Stimulated activated CD4-positive, alpha-beta T cell treated with anti-CD3 and anti-CD28 coated beads, Interleukin-15, amount 100 ng/mL, for 24 hours (primary cell): ENCODE measurements around the gene DNAH3.

Source experiments
- DNase-seq: peaks from one replicate; pipeline ENCODE4 v3.0.0-alpha.2; 2020

The DNAH3 gene

DNA sequence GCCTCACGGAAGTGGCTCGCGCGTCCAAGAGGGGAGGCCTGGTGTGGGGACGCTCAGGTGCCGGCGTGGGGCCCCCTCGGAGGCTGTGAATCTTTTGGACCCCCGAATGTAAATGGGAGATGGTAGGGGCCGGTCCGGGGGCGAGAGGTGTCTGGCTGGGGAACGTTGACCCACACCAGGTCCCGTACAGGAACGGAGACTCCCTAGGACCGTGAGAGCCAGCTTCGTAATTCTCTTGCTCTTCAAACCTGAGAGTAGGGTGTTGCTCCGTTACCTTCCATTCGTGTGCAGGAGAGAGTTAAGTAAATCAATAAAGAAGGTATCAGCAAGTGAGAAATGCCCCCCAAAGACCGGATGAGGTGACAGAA lies 249.6 kb downstream of the DNAH3 start:
- DNase-seq, result no peak

DNA sequence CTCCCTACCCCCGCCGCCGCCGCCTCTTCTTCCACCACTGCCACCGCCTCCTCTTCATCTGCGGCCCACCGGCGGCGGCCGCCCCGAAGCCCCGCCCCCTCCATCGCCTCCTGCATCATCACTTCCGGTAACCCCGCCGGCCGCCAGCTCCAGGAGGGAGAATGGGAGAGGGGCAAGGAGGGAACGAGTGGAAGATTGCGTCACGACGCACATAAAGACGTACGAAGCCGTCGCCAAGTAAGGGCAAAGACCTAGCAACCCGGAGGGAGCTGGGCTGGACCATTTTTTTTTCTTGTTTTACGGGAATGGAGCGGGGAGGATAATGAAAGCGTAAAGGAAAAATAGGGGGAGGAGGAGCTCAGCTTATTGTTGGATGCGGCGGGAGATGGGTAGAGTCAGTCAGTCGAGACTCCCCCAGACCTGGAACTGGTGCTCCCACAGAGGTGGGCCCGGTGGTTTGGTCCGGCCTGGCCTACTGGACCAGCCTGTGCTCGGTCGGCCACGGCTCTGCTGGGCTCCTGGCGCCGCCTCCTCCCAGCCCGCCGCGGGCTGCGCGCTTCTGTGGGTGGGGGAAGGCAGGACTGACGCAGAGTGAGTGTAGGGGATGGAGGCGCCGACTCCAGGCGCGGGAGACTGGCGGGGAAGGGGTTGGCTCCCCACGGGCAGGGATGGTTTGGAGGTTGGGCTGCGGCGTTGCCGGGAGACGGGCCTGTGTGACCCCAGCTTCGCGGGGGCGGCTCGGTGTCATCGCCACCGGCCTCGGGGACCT lies 250.2 kb downstream of the DNAH3 start, which contains the start of the genes DCUN1D3 and LYRM1:
TSS of gene DCUN1D3 (minus strand) at position 60 of the 769 bp plus-strand sequence. CDS start 37,820 bp downstream, outside the sequence.
TSS of gene LYRM1 (plus strand) at position 473 of the 769 bp plus-strand sequence. CDS start 14,785 bp downstream, outside the sequence.
- DNase-seq, result peak; percentile 95

DNA sequence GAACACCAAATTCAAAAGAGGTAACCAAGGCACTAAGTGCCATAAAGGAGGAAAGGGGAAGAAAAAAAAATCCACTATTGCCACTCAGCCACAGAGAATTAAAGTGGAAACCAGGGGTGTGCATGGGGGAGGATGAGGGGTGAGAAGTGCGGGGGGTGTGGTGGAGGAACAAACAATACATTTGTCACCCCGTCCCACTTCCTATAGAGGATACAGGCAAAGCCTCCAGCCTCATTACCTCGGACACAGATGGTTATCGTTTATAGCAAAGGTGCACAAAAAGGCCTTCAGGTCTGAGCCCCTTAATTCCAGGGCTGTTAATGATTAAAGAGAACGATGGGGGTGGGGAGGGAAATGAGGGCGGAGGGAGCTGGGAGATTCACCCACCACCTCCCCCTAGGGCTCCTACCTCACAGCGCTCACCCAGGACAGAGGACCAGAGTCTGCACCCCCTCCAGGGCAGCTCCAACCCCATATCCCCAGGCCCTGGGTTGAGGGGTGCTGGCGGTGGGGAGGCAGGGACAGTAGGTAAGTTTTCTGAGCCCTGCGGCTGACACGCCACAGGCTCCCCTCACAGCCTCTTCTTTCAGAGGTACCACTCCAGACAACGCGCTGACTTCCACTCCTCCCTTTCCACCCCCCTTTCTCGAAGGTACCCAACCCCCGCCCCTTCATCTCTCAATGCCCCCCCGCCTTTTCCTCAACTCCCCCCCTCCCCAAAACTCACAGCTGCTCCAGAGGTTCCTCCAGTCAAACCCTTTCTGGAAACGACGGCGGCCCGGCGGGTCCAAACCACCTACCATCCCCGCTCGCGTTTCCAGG lies 251.0 kb downstream of the DNAH3 start:
- DNase-seq, result no peak

DNA sequence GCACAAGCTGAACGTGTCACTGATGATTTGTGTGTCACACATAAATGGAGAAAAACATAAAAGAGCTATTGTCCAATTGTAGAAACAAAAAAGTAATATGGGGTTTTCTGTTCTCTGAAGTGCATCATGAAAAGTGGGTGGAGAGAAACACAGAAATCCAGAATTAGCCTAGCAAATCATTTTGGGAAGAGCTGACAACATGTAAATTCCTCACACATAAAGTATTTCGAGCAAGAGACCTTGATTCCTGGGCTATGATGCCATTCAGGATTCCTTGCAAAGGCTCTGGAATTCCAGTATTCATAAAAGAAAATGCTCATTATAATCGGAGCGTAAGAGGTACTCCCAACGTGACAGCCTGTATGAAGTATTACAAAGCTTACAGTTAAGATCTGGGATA lies 251.6 kb downstream of the DNAH3 start:
- DNase-seq, result no peak

DNA sequence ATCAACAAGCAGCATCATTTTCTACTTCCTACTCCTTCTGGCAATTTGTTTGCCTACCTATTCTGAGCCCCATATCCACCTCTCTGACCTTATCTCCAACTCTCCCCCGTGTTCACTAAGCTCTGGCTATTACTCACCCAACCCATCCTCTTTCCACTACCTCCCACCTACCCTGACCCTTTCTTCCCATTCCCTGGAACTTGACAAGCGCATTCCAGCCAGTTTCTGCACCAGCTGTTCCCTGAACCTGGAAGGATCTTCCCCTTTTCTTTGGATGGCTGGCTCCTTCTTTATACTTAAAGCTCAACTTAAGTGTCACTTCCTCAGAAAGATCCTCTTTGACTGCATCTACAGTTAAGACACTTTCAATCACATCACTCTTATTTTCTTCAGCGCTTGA lies 252.7 kb downstream of the DNAH3 start:
- no peak for DNase-seq

DNA sequence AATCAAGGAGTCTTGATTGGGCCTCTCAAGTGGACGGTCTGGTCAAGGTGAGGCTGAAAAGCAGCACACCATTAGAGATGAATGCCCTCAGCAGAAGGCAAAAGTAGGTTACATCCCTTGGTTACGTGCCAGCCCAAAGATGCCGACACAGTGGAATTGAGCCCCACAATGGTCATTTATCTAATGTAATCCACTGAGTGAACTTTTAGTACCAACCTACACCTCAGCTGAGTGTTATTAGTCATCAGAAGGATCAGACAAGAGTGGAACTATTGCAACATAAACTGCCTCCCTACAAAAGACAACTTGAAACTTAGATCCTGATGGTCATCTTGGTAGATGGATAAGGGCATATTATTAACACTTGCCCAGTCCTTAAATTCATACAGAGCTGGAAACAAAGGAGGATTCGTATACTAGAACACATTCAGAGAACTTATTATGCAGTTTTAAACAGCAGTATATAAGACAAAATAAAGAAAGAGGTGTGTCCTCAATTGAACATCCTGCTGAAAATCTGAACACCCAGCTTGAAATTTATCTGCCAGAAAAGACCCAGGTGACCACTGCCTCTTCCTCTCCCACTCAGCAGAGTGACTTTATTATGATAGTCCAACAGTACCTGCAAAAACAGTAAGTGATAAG lies 253.3 kb downstream of the DNAH3 start:
- DNase-seq, result no peak

DNA sequence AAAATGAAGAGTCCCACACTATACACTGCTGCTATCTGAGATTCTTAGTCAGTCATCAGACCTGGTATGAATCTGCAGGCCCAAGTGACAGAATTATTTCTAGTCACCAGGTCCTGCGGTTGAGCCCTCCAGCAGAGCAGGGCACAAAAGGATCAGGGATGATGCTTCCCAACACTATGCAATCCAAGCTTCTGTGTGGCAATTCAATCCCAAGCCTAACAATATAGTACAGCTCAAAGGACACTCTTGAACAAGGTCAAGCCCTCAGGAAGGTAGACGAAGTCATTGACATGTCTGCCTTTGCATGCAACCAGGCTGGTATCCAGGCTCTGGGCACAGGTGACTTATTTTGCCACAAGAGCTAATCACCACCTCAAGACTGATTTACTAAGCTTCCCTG lies 256.3 kb downstream of the DNAH3 start:
- DNase-seq, result no peak

DNA sequence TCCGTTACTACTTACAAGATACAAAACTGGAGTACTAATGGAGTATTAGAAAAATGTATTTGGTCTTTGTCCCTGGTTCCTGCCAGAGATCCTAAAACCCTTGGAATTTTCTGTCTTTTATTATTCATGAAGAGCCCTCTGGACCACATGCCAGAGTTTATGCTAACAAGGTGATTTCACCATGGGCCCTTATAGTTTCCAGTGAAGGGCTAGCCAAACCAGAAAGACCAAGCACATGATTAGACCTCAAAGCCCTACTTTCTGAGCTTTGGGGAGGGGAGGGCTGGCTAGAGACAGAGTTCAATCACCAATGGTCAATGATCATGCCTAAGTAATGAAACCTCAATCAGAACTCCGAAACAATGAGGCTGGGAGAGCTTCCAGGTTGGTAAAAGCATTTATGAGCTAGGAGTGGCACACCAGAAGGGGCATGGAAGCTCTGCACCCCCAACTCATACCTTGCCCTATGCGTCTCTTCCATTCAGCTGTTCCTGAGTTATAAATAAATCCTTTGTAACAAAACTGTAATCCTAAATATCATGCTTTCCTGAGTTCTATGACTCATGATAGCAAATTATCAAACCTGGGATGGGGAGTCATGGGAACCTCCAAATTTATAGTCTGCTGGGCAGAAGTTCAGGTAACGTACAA lies 260.9 kb downstream of the DNAH3 start:
- no peak for DNase-seq

DNA sequence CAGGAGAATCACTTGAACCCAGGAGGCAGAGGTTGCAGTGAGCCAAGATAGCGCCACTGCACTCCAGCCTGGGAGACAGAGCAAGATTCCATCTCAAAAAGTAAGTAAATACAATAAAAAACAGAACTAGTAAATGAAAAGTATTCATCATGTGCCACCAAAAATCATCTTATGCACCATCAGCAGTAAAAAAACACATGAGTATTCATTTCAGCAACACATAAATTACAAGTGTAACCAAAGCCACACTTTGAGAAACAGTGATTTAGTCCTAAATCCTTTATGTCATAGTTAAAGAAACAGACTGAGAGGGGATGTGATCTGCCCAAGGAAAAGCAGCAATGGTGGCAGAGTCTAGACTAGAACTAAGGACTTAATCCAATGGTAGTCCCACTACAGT lies 263.4 kb downstream of the DNAH3 start:
- DNase-seq, result no peak

DNA sequence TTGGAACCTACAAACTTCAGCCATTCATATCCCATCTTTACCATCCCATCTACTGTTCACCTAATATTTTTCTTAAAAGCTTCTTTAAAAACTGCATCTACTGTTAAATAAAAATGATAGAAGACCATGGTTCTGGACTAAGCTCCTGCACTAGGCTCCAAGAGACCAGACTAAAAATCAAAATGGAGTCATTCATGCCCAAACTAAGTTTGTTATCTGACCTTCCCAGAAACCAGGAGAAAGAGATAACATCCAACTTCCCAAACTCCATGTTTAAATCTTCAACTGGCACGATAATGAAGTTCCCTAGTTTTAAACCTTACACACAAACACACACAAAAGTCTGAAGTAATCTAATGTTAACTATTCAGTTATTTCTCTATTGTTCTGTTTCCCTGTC lies 264.3 kb downstream of the DNAH3 start:
- no peak for DNase-seq

DNA sequence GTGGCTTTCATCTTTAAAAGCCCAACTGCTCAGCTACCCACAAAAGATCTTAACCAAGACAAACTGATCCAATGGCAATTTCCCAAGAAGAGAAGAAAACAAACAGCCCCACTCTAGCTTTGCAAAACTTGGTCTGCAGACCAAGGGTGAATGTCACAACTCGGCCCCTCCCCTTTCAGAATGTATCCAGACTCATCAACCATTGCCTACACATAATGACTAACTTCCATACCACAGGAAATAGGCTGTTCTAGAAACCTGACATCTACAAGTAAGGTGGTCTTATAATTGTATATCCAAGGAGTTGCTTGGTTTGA lies 266.4 kb downstream of the DNAH3 start:
- DNase-seq, result peak; percentile 47

DNA sequence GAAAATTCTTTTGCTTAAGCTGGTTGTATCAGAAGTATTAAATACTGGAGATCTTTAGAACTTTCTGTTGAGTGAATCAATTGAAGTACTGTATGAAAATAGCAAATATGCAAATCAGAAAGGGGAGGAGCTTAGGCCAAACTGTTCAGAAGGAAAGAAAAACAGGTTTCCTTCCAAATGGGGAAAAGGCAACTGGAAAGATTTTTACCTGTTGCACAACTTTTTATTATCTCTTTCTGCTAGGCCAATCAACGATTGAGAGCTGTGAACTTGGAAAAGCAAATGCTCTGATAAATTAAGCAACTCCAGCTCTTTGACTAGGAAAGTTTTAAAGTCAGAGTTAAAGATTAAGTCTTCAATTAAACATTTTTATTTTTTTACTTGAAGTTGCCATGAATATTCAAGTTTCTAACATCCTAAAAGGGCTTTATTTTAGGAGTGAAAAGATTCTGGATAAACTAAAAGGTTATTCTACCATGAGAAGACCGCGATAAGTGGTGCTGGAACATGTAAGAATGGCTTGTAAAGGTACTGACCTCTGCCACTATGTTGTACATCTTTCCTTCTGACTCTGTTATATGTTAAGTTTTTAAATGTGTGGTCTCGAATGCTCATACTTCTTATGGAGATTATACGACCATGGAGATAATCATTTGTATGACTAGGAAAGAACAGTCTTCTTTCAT lies 266.9 kb downstream of the DNAH3 start:
- no peak for DNase-seq
